ENCODE data around the gene TNKS1BP1.

DNA sequence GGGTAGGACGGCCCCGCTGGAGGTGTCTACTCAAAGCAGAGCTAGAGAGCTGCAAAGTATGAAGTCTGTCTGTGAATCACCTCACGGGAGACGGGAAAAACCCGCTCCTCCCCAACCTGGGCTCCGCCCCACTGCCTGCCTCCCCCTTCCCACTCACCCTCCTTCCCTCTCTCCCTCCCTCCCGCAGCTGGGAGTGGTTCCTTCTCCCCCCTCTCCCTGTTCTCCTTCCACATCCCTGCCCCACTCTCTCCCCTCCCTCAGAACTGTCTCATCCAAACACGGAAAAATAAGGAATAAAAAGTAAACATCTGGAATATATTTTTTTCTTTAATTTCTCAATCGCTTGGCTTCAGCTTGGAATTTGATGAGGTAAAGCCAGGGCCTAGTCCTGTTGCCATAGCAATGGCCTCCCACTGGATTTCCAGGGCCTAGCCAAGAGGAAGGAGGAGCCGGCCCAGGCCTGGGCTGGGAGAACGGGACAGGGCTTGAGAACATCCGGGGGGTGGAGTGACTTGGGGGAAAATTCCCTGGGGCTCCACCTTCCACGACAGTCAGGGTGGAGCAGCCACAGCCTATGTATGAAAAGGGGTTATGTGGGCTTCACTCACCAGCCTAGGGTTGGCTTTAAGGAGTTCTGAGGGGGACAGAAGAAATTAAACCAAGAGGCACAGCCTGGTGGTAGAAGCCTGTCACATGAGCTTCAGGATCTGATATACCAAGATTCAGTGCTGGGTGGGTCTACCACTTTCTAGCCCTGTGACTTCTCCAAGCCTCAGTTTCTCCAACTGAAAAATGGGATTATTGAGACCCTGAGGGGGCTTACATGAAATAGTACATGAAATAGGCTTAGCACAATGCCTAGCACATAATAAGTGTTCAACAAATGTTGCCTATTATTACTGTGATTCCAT, 2.2 kb downstream of the TNKS1BP1 start:
- TF ChIP-seq POLR2A (IDR thresholded peaks at IDR 0.05; ENCODE audit: low read length) (no peak), GATA1 (IDR thresholded peaks at IDR 0.05; ENCODE audit: low read depth, low read length) (no peak)
